HCT116 (cell line): ENCODE data around the gene MSRB2. TPM values are rescaled to one million over a fixed set of nuclear protein-coding genes. Genes with fewer than 3 reads are reported as not detected.

Source experiments
- ATAC-seq: fragments of 200-7000 bp; cut with Tn5 transposase; 2 replicates; pipeline ENCODE4 v1.9.1; 2020; ENCODE audit warnings: mild to moderate bottlenecking, moderate library complexity
- BruUV-seq: library from RNA; stranded (reverse); fragments of 400-500 nt; replicated peaks from 2 replicates; lab custom pipeline; 2021; lab: Mats Ljungman, UMichigan
- CTCF ChIA-PET: fragments of 300-600 bp; sonication (Branson Sonifier 250); formaldehyde crosslinking; loops from one replicate; lab custom pipeline; 2021; ENCODE audit warnings: antibody characterized with exemption; lab: Charles Lee
- POLR2A ChIA-PET: fragments of 300-600, 350-600 bp; sonication (Branson Sonifier 250); formaldehyde crosslinking; loops from one replicate; lab custom pipeline; 2021; ENCODE audit warnings: antibody characterized with exemption; lab: Charles Lee
- RAD21 ChIA-PET, 2 experiments: fragments of 300-600 bp; sonication (Branson Sonifier 250); formaldehyde crosslinking; loops; one replicate each; lab custom pipeline; 2023; ENCODE audit warnings: low total read pairs in 2 of 2; ENCODE audit not compliant: uncharacterized antibody in 2 of 2, unreplicated experiment in 2 of 2, low non-redundant PET in 1 of 2; lab: Charles Lee
- DNase-seq: peaks from one replicate; pipeline ENCODE4 v3.0.0-alpha.2; 2010; ENCODE audit warnings: low read depth, low spot score
- H2AFZ ChIP-seq: fragments of 200-600 bp; shearing (Covaris generic), sonication (generic); 2 replicates; pipeline ENCODE4 v1.6.1; 2017; ENCODE audit warnings: low read depth, mixed run types, mixed read lengths, antibody characterized with exemption, low read length; ENCODE audit not compliant: poor library complexity, severe bottlenecking
- H3K27ac ChIP-seq: 2 replicates; pipeline ENCODE4 v1.5.1; 2012; ENCODE audit warnings: low read depth, low read length
- H3K27me3 ChIP-seq: fragments of 200-600 bp; sonication (generic); 2 replicates; pipeline ENCODE4 v1.6.1; 2016; ENCODE audit warnings: mixed run types, low read length, mixed read lengths; ENCODE audit not compliant: insufficient read depth
- H3K36me3 ChIP-seq, 2 experiments: fragments of 200-500 bp in 1 of 2; fragments of 200-600 bp in 1 of 2; sonication (Bioruptor generic) in 1 of 2; sonication (generic) in 1 of 2; 2 replicates each; pipeline versions ENCODE4 v1.5.1 to v1.6.1; 2014 to 2016; ENCODE audit warnings: low read length in 2 of 2, inconsistent platforms in 1 of 2, mixed read lengths in 1 of 2, mixed run types in 1 of 2; ENCODE audit not compliant: insufficient read depth in 2 of 2, control insufficient read depth in 1 of 2
- H3K4me1 ChIP-seq, 2 experiments: fragments of 200-600 bp in 1 of 2; sonication (generic) in 1 of 2; 2 replicates each; pipeline versions ENCODE4 v1.5.1 to v1.6.1; 2012 to 2017; ENCODE audit warnings: low read length in 2 of 2, inconsistent platforms in 1 of 2, mild to moderate bottlenecking in 1 of 2, mixed read lengths in 1 of 2, mixed run types in 1 of 2, moderate library complexity in 1 of 2; ENCODE audit not compliant: insufficient read depth in 2 of 2, control insufficient read depth in 1 of 2
- H3K4me2 ChIP-seq: fragments of 200-600 bp; sonication (generic); 2 replicates; pipeline ENCODE4 v1.6.1; 2017; ENCODE audit warnings: mixed run types, low read length, mixed read lengths
- H3K4me3 ChIP-seq, 2 experiments: fragments of 200-600 bp in 1 of 2; sonication (generic) in 1 of 2; replicated peaks in 1 of 2; 2 replicates each; pipeline ENCODE4 v1.5.1; 2011 to 2016; ENCODE audit warnings: low read length in 2 of 2, control low read depth in 1 of 2, low read depth in 1 of 2, mild to moderate bottlenecking in 1 of 2, mixed read lengths in 1 of 2, mixed run types in 1 of 2
- H3K79me2 ChIP-seq: fragments of 200-600 bp; sonication (generic); 2 replicates; pipeline ENCODE4 v1.6.1; 2017; ENCODE audit warnings: mild to moderate bottlenecking, mixed run types, low read length, moderate library complexity, mixed read lengths; ENCODE audit not compliant: insufficient read depth
- H3K9ac ChIP-seq: fragments of 200-600 bp; sonication (generic); 2 replicates; pipeline ENCODE4 v1.6.1; 2016; ENCODE audit warnings: low read length, mixed read lengths
- H3K9me2 ChIP-seq: fragments of 200-600 bp; sonication (generic), shearing (Covaris generic); 2 replicates; pipeline ENCODE4 v1.6.1; 2017; ENCODE audit warnings: mixed run types, mild to moderate bottlenecking, moderate library complexity; ENCODE audit not compliant: insufficient read depth
- H3K9me3 ChIP-seq, 2 experiments: fragments of 200-500 bp in 1 of 2; fragments of 200-600 bp in 1 of 2; sonication (Bioruptor generic) in 1 of 2; sonication (generic) in 1 of 2; 2 replicates each; pipeline ENCODE4 v1.6.1; 2014 to 2017; ENCODE audit warnings: low read length in 2 of 2, mixed read lengths in 2 of 2, inconsistent platforms in 1 of 2, low read depth in 1 of 2, mild to moderate bottlenecking in 1 of 2, mixed run types in 1 of 2, moderate library complexity in 1 of 2; ENCODE audit not compliant: control insufficient read depth in 1 of 2, insufficient read depth in 1 of 2
- H4K20me1 ChIP-seq: fragments of 200-600 bp; sonication (generic), shearing (Covaris generic); 2 replicates; pipeline ENCODE4 v1.6.1; 2017; ENCODE audit warnings: mixed run types, mild to moderate bottlenecking, moderate library complexity; ENCODE audit not compliant: insufficient read depth
- CBX3 ChIP-seq: IDR thresholded peaks from 2 replicates; pipeline ENCODE4 v1.6.1; 2012; ENCODE audit warnings: low read depth
- CEBPB ChIP-seq: IDR thresholded peaks from 2 replicates; pipeline ENCODE4 v1.6.1; 2012; ENCODE audit warnings: low read depth
- CTCF ChIP-seq, 3 experiments: fragments of 200-600 bp in 1 of 3; sonication (generic) in 1 of 3; IDR thresholded peaks in 2 of 3; conservative IDR thresholded peaks in 1 of 3; 2 replicates each; pipeline ENCODE4 v1.5.1; 2012 to 2017; ENCODE audit warnings: low read depth in 2 of 3, low read length in 2 of 3, antibody characterized with exemption in 1 of 3, borderline replicate concordance in 1 of 3, control low read depth in 1 of 3, mild to moderate bottlenecking in 1 of 3, mixed read lengths in 1 of 3, mixed run types in 1 of 3, moderate library complexity in 1 of 3; ENCODE audit not compliant: insufficient read depth in 1 of 3
- EGR1 ChIP-seq: IDR thresholded peaks from 2 replicates; pipeline ENCODE4 v1.6.1; 2012; ENCODE audit warnings: low read depth
- ELF1 ChIP-seq: IDR thresholded peaks from 2 replicates; pipeline ENCODE4 v1.6.1; 2012; ENCODE audit warnings: low read depth, borderline replicate concordance
- EZH2 ChIP-seq: fragments of 200-600 bp; sonication (generic); IDR thresholded peaks from 2 replicates; pipeline ENCODE4 v1.6.1; 2017; ENCODE audit warnings: antibody characterized with exemption, mixed run types
- EZH2phosphoT487 ChIP-seq: fragments of 200-600 bp; IDR thresholded peaks from 2 replicates; pipeline ENCODE4 v1.6.1; 2018; ENCODE audit warnings: antibody characterized with exemption, borderline replicate concordance
- FOSL1 ChIP-seq: IDR thresholded peaks from 2 replicates; pipeline ENCODE4 v1.6.1; 2012; ENCODE audit warnings: low read depth
- JUND ChIP-seq: IDR thresholded peaks from 2 replicates; pipeline ENCODE4 v1.6.1; 2012
- POLR2AphosphoS5 ChIP-seq: IDR thresholded peaks from 2 replicates; pipeline ENCODE4 v1.6.1; 2011; ENCODE audit warnings: mild to moderate bottlenecking, low read depth, low read length, moderate library complexity
- RAD21 ChIP-seq: IDR thresholded peaks from 2 replicates; pipeline ENCODE4 v1.6.1; 2012; ENCODE audit warnings: low read depth, mild to moderate bottlenecking
- REST ChIP-seq: IDR thresholded peaks from 2 replicates; pipeline ENCODE4 v1.6.1; 2012; ENCODE audit warnings: low read depth
- SIN3A ChIP-seq: IDR thresholded peaks from 2 replicates; pipeline ENCODE4 v1.6.1; 2012; ENCODE audit warnings: low read depth
- ZBTB33 ChIP-seq: IDR thresholded peaks from 2 replicates; pipeline ENCODE4 v1.6.1; 2011; ENCODE audit warnings: mild to moderate bottlenecking, low read length, moderate library complexity; ENCODE audit not compliant: insufficient replicate concordance; ENCODE audit errors: extremely low read depth
- ZFX ChIP-seq: fragments of 450-650 bp; IDR thresholded peaks from 2 replicates; pipeline ENCODE4 v1.6.1; 2017
- ZNF274 ChIP-seq: fragments of 200-500 bp; sonication (Bioruptor generic); IDR thresholded peaks from 2 replicates; pipeline ENCODE4 v1.6.1; 2014; ENCODE audit warnings: mild to moderate bottlenecking, low read depth, low read length, inconsistent platforms
- intact Hi-C: fragments of 100-400 bp; cut with micrococcal nuclease; formaldehyde crosslinking; loops from 2 replicates; pipeline ENCODE4 v1.10.0; 2022
- total RNA-seq: library from RNA; stranded (reverse); gene quantifications from one replicate; pipeline ENCODE4 v1.2.1, GENCODE V29; 2021; ENCODE audit not compliant: unreplicated experiment
- TF ChIP-seq, protein P1 (sequence below): IDR thresholded peaks from 2 replicates; pipeline ENCODE4 v1.6.1; 2012

Gene MSRB2
- total RNA-seq, 1 experiment from 2014 or later, result 13.6 TPM

GRCh38 chr10:23060918-23061317 is 34.5 kb upstream of the MSRB2 start:
- Histone ChIP-seq H3K9me2 (no peaks in the 10 kb centered on the region), H4K20me1 (no peaks in the 10 kb centered on the region), H3K9ac (no peak overlapping the region), H2AFZ (no peak overlapping the region), H3K4me3 (no peak overlapping the region), H3K9me3 (no peaks in the 10 kb centered on the region), H3K4me1 (peaks cover 4 to 9% of the 10 kb centered on the region in 2 experiments; a peak in 3 of 4 replicates), H3K4me2 (no peak overlapping the region), H3K36me3 (no peaks in the 10 kb centered on the region), H3K27ac (no peak overlapping the region)
- ChIA-PET CTCF (no interaction called here), POLR2A (no interaction called here), RAD21 (no interaction called here)
- DNase-seq (no peak), ATAC-seq (no peak)
- no TSS peak for BruUV-seq
- intact Hi-C loops, result loop anchor here (10.0 kb wide), 2 partner anchors 626 to 806 kb away; no protein-coding TSS in a partner anchor
- no peak for TF ChIP-seq REST
- TF ChIP-seq ZNF274, result no peak
- TF ChIP-seq JUND, result no peak
- TF ChIP-seq ZFX, result no peak
- no peak for TF ChIP-seq POLR2AphosphoS5
- no peak for TF ChIP-seq CTCF (IDR thresholded peaks at IDR 0.05 in 2 of 3, conservative IDR thresholded peaks at IDR 0.05 in 1 of 3; ENCODE audit: borderline replicate concordance in 1 of 3, insufficient read depth in 1 of 3, low read depth in 2 of 3, low read length in 2 of 3)
- TF ChIP-seq ZBTB33, result no peak
- no peak for TF ChIP-seq EGR1
- no peak for TF ChIP-seq EZH2phosphoT487
- no peak for TF ChIP-seq CBX3
- TF ChIP-seq SIN3A, result no peak
- TF ChIP-seq FOSL1, result no peak
- TF ChIP-seq, protein P1, sequence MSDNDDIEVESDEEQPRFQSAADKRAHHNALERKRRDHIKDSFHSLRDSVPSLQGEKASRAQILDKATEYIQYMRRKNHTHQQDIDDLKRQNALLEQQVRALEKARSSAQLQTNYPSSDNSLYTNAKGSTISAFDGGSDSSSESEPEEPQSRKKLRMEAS, result no peak
- no peak for TF ChIP-seq ELF1
- TF ChIP-seq CEBPB, result no peak
- TF ChIP-seq RAD21, result no peak
- TF ChIP-seq EZH2, result no peak
- TF ChIP-seq, all 23 proteins: peak for 0
- Histone ChIP-seq H3K79me2 (no peaks in the 10 kb centered on the region), H3K27me3 (no peaks in the 10 kb centered on the region)
